Type B pancreatic cell (in vitro differentiated cells): ENCODE data around the gene ALK. TPM values are rescaled to one million over a fixed set of nuclear protein-coding genes. Genes with fewer than 3 reads are reported as not detected.

Source experiments
- DNase-seq: peaks from one replicate; pipeline ENCODE4 v3.0.0; 2021; ENCODE audit warnings: mixed read lengths; ENCODE audit not compliant: unreplicated experiment; ENCODE audit errors: extremely low spot score
- H3K27ac Mint-ChIP-seq: 2 replicates; pipeline ENCODE4 v1.8.0; 2021; ENCODE audit warnings: mild to moderate bottlenecking, mixed read lengths
- H3K27me3 Mint-ChIP-seq: 2 replicates; pipeline ENCODE4 v1.8.0; 2021; ENCODE audit warnings: mixed read lengths
- H3K36me3 Mint-ChIP-seq: 2 replicates; pipeline ENCODE4 v1.8.0; 2021; ENCODE audit warnings: mixed read lengths
- H3K4me1 Mint-ChIP-seq: one replicate; pipeline ENCODE4 v1.8.0; 2021; ENCODE audit warnings: mixed read lengths; ENCODE audit not compliant: unreplicated experiment
- H3K4me3 Mint-ChIP-seq: 2 replicates; pipeline ENCODE4 v1.8.0; 2021; ENCODE audit warnings: mild to moderate bottlenecking, mixed read lengths
- H3K9me3 Mint-ChIP-seq: 2 replicates; pipeline ENCODE4 v1.8.0; 2021; ENCODE audit warnings: mixed read lengths
- total RNA-seq: library from RNA; stranded (reverse); gene quantifications from 2 replicates; pipeline ENCODE4 v1.2.1, GENCODE V29; 2021; ENCODE audit warnings: low replicate concordance
- TF ChIP-seq, protein P1 (sequence below): fragments of 200-600 bp; sonication (generic); conservative IDR thresholded peaks from 2 replicates; pipeline ENCODE4 v1.5.0; 2021; ENCODE audit warnings: antibody characterized with exemption, mild to moderate bottlenecking

Gene ALK
- total RNA-seq, 1 donor from 2014 or later: 7.7 TPM

DNA sequence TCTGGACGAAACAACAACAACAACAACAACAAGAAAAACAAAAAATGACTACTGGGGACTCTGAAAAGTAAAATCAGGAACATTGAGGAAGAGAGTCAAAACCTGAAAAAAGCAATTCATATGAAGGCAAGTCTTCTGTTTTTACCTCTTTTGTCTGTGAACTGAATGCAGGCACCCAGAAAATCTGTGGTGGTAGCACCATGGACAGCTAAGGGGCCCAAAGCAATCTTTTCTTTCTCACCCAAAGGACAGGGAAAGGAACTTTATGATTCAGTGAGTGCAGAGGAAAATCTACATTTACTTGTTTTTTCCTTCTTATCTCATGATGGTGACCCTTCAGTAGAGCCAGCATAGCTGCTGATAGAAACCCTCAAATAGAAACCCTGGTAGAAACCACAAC is 10.4 kb downstream of the ALK start:
- Mint-ChIP-seq H3K9me3 (peaks cover 6% of the 10 kb centered on the region), H3K27ac (no peak overlapping the region), H3K36me3 (peaks cover 9% of the 10 kb centered on the region), H3K27me3 (peaks cover 46% of the 10 kb centered on the region), H3K4me3 (no peak overlapping the region), H3K4me1 (no peaks in the 10 kb centered on the region)
- DNase-seq: no peak
- TF ChIP-seq, protein P1, sequence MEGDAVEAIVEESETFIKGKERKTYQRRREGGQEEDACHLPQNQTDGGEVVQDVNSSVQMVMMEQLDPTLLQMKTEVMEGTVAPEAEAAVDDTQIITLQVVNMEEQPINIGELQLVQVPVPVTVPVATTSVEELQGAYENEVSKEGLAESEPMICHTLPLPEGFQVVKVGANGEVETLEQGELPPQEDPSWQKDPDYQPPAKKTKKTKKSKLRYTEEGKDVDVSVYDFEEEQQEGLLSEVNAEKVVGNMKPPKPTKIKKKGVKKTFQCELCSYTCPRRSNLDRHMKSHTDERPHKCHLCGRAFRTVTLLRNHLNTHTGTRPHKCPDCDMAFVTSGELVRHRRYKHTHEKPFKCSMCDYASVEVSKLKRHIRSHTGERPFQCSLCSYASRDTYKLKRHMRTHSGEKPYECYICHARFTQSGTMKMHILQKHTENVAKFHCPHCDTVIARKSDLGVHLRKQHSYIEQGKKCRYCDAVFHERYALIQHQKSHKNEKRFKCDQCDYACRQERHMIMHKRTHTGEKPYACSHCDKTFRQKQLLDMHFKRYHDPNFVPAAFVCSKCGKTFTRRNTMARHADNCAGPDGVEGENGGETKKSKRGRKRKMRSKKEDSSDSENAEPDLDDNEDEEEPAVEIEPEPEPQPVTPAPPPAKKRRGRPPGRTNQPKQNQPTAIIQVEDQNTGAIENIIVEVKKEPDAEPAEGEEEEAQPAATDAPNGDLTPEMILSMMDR: no peak

DNA sequence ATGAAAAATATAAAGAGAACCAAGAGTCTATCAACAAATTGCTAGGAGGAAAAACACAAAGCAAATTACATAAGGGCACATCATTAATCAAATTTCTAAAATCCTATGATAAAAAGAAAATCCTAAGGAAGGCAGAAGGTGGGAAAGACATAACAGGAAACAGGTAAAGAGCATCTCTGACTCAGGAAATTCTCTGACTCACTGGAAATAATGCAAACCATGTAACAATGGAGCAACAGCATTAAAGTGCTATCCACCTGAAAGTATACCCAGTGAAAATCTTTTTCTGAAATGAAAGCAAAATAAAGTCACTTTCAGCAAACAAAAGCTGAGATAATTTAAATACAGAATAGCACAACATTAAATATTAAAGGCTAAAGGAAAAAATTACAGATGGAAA is 10.9 kb downstream of the ALK start:
- TF ChIP-seq, protein P1: no peak
- Mint-ChIP-seq H3K4me1 (no peaks in the 10 kb centered on the region), H3K4me3 (no peak overlapping the region), H3K9me3 (peaks cover 6% of the 10 kb centered on the region), H3K27me3 (peaks cover 43% of the 10 kb centered on the region), H3K36me3 (peaks cover 9% of the 10 kb centered on the region), H3K27ac (no peak overlapping the region)
- no peak for DNase-seq

DNA sequence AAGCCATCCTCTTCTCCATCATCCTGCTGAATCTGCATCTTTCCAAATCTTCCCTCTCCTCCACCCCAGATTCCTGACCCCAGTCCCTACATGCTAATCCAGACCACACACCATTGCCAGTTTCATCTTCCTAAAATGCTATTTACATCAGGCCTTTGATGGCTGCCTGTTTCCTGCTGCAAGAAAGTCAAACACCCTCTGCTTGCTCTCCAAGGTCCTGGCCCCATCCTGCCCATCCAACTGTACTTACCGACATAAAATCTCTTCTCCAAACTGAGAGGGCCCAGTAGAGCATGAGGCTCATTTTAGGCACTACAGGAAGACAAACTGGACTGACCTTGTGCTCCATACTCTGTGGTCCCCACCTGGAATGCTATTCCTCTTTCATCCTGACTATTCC is 19.0 kb downstream of the ALK start:
- H3K4me3 Mint-ChIP-seq: no peak overlapping the region
- TF ChIP-seq, protein P1: no peak
- peaks cover 57% of the 10 kb centered on the region for H3K27me3 Mint-ChIP-seq
- DNase-seq: no peak
- peaks cover 5% of the 10 kb centered on the region for H3K36me3 Mint-ChIP-seq
- H3K4me1 Mint-ChIP-seq: no peaks in the 10 kb centered on the region
- no peak overlapping the region for H3K27ac Mint-ChIP-seq
- no peaks in the 10 kb centered on the region for H3K9me3 Mint-ChIP-seq

DNA sequence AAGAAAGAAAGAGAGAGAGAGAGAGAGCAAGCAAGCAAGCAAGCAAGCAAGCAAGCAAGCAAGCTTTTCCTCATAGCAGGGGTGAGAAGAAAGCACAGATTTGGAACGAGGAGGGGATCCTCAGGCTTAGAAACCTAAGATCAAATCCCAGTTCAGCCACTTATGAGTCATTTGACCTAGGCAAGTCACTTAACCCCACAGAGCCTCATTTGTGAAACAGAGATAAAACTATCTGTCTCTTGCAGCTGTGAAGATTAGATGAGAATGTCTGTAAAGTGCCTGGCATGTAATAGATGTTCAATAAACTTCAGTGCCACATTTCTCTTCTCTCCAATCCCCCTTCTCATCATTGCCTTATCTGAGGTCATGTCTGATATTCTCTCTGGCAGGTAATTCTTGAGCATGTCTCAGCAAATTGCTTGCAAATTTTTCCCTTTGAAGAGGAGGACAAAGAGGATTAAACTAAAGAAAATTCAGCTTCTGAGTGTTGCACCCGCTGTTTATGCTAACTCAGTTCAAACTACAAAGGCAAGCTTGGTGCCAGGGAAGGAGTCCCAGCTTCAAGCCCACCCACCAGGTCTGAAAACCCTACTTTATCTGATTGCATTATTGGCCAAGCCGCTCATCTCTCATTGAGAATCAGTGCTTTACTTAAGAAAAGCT is 20.3 kb downstream of the ALK start:
- Mint-ChIP-seq H3K4me1 (no peaks in the 10 kb centered on the region), H3K9me3 (no peaks in the 10 kb centered on the region), H3K4me3 (no peak overlapping the region), H3K36me3 (peaks cover 5% of the 10 kb centered on the region), H3K27ac (no peak overlapping the region), H3K27me3 (peaks cover 61% of the 10 kb centered on the region)
- no peak for DNase-seq
- TF ChIP-seq, protein P1: no peak

DNA sequence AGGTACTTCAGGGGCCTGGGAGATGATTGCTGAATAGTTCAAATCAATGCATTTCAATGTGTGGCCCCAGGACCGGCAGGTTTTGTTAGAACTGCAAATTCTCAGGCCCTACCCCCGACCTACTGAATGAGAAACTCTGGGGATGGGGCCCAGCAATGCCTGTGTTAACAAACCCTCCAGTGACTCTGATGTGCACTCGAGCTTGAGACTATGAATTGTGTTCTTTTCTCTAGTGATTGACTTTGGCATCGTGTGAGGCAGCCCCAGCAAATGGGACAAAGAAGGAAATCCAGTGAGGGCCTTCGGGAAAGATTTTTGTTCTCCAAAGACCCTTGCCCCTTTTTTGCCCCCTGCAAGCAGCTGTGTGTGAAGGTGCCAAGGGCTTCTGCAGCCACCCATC is 22.4 kb downstream of the ALK start:
- peaks cover 53% of the 10 kb centered on the region for H3K27me3 Mint-ChIP-seq
- TF ChIP-seq, protein P1: no peak
- DNase-seq: no peak
- no peaks in the 10 kb centered on the region for H3K9me3 Mint-ChIP-seq
- no peaks in the 10 kb centered on the region for H3K4me1 Mint-ChIP-seq
- H3K27ac Mint-ChIP-seq: no peak overlapping the region
- H3K36me3 Mint-ChIP-seq: peaks cover 5% of the 10 kb centered on the region
- H3K4me3 Mint-ChIP-seq: no peak overlapping the region
